GM19025 (cell line): Measurements from ENCODE around the gene TXNRD3.
A peak's percentile ranks its signal among the peaks of the same experiment; 100 is the strongest.

Source experiments
- ATAC-seq: cut with Tn5 transposase; IDR thresholded peaks from one replicate; pipeline ENCODE4 v1.9.1; 2021; ENCODE audit warnings: mild to moderate bottlenecking, low read depth, moderate library complexity; ENCODE audit not compliant: unreplicated experiment

The TXNRD3 gene

DNA sequence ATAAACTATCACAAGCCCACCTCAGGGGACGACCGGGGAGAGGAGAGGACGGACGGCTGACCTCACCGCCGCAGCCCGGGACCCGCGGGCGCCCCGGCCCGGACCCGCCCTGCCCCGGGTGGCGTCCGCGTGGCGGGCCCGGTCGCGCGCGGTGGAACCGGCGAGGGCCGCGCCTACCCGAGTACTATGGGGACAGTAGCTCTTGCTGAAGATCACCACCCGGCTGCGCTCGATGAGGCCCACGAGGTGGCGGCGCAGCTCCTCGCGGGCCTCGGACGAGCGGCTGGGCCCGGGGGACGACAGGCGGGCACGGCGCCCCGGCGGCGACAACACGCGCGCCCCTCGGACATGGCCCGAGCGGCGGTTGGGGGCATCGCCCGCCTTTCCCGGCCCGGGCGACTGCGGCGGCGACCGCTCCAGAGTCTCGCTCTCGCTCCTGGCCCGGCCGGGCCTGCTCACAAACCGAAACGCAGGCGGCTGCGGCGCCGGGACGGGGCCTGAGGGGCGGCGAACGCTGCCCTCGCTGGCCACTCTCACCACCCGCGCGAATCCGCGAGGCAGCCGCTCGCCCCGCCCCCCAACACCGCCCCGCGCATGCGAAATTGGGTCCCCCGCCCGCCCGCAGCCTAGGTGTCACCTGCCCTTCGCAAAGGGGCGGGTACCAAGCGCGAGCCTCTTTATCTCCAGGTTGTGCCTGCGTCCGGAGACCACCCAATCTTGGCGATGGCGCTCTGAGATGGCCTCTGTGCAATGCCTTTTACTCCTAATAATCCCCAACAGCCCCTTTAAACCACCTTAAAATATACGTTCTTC lies at the start of gene TXNRD3:
Gene TXNRD3, minus strand, starts transcription at position 554 of the 813 bp plus-strand sequence.
- no peak for ATAC-seq

DNA sequence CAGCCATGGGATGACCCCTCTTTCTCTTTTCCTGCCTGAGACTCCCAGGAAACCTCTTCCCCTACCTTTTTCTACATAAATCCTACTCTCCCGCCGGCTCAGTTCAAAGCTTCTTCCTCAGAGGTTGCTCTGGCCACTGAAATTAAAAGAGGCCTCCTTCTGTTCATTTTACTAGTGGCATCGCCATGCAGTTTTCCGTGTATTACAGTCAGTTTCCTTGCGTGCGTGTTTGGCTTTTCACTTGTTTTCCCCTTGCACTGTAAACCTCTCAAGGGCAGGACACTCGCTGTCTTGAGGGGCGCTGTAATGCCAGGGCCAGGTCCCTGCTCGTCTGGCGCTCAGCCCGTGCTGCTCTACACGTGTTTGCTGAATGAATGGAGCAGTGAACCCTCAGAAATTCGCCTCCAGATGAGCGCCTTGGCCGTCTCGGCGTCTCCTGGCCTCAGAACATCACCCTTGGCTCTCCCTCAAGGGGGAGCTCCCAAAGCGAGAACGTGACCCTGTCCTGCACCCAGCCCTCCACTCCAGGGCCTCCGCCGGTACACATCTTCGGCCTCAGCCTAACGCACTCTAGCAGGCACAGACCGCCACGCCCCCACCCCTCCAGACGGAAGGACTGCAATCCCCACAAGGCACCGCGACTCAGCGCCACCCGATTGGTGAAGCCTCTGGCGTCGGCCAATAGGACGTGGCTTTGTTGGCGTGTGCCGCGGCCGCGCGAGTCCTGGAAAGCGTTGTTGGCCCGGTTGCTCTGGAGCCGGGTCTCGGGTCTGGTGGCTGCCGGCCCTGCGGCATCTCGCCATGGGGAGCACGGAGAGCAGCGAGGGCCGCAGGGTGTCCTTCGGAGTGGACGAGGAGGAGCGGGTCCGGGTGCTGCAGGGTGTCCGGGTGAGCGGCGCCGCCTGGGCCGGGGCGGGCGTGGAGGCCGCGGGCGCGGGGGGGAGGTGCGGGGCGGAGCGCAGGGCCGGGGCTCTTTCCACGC lies 48.9 kb upstream of the TXNRD3 start, which contains the start of gene CHCHD6:
Gene CHCHD6, plus strand, starts transcription at position 729 of the 982 bp plus-strand sequence. Its CDS starts 73 bp downstream, at position 802.
- ATAC-seq: peak; percentile 96

DNA sequence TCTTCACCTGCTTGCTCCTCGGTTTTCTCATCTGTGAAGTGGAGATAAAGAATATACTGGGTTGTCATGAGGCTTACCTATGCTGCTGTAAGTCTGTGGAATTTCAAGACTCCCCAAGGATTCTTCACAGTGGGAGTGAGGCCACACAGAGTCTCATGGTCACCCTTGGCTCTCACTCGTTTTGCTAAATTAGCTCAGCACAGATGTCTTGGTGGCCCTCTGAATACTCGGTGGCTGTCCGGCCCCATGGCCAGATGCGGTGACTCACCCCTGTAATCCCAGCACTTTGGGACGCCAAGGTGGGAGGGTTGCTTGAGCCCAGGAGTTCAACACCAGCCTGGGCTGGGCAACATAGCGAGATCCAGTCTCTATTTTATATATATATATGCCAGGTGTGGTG lies 44.1 kb upstream of the TXNRD3 start:
- ATAC-seq: no peak

DNA sequence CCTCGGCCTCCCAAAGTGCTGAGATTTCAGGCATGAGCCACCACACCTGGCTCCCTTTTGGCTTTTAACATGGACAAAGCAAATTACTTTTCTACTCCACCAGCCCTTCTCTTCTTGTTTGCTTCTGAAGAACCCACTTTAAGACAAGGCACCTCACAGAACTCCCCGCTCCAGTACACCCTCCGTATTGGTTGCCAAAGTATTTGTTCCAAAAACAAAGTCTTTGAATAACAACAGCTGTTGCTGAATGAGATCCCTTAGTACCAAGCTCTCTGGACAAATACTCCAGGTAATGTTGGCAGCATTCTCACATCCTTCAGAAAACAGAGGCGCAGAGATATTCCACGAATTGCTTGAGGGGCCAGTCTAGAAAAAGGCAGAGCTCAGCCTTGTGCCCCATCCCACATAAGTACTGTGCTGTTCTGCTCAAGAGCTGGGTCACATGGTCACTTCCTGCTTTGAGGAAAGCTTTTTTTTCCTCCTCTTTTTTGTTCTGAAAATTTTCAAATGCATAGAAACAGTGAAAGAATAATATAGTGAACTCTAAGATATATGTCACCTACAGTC lies 41.9 kb upstream of the TXNRD3 start:
- ATAC-seq: no peak

DNA sequence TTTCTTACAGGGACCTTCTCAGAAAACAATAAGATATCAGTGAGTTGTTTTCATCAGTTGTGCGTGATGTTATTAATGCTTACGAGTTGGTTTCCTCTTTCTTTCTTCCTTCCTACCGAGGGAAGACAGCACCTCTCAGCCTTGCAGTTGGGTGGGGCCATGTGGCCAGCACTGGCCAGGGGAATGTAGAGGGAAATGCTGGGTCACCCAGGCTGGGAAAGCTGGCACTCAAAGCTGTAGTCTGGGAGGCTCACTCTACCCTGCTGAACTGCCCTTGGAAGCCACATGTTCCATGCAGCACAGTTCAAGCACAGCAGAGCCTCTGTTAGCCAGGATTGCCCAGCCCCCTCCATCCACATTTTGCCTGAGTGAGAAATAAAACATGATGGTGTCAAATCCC lies 39.0 kb upstream of the TXNRD3 start:
- ATAC-seq: no peak

DNA sequence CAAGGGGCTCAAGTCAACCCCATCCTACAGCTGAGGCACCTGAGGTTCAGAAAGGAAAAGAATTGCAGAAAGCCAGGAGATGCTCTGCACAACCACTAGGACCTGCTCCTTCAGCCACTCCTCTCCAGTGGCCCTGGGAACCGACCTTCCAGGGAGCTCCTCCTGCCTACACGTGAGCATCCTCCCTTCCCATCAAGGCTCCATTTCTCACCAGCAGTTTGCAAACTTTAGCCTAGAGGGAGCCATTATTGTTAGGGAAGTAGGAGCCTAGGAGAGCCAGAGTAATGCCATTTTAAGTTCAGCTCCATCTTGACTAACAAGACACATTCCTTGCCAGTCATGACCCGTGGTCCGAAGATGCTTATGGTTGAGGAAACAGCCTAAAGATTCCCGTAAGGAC lies 37.9 kb upstream of the TXNRD3 start:
- ATAC-seq: no peak

DNA sequence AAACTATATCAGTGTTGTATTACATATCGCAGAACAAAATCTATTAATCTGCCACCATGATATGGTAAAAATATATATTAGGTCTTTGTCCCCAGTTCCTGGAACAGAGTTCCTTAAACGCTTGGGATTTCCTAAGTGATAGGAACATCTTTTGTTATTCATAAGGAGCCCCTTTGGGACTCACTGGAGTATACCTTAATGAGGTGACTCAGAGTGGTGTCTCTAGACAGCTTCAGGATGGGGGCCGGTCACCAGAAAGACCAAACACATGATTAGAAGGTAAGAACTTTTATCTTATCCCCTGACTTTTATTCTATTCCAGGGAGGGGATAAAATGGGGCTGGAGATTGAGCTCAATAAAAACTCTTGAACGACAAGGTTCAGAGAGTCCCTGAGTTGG lies 36.8 kb upstream of the TXNRD3 start:
- ATAC-seq: no peak

DNA sequence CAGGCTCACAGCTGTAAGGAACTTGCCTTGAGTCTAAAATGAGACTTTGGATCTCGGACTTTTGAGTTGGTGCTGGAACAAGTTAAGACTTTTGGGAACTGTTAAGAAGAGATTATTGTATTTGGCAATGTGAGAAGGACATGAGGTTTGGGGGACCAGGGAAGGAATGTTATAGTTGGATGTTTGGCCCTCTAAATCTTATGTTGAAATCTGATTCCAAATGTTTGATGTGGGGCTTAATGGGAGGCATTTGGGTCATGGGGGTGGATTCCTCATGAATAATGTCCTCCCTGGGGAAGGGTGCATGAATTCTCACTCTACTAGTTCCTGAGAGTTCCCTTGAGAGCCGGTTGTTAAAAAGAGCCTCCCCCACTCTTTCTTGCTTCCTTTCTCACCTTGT lies 30.6 kb upstream of the TXNRD3 start:
- no peak for ATAC-seq

DNA sequence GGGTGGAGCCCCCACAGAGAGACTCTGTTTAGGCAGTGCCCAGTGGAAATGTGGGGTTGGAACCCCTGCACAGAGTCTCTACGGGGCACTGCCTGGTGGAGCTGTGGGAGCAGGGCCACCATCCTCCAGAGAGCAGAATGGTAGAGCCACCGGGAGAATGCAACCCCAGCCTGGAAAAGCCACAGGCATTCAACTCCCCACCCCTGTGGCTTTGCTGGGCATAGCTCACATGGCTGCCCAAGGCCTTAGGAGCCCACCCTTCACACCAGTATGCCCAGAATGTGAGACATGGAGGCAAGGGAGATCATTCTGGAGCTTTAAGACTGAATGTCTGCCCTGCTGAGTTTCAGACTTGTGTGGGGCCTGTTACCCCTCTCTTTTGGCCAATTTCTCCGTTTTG lies 30.1 kb upstream of the TXNRD3 start:
- no peak for ATAC-seq

DNA sequence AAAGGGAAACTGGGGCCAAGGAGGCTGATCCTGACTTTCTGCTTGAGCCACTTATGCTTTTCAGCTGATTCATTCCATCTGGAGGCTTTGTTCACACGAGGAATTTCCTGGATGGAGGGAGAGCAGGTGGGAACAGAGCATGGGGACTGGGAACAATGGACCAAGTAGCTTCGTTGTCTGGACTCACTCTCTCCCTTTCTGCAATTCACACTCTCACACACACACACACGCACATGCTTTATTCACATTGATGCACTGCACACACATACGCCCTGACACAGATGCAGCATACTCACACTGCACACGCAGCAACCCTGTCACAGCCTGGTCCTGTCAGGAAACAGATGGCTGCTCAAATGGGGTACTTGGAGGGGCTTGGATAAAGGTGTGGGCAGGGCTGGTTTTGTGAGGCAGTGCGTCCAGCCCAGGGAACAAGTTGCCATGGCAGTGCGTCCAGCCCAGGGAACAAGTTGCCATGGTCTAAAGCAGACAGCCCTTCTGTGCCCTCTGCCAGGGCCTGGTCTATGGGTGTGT lies 29.4 kb upstream of the TXNRD3 start:
- no peak for ATAC-seq

DNA sequence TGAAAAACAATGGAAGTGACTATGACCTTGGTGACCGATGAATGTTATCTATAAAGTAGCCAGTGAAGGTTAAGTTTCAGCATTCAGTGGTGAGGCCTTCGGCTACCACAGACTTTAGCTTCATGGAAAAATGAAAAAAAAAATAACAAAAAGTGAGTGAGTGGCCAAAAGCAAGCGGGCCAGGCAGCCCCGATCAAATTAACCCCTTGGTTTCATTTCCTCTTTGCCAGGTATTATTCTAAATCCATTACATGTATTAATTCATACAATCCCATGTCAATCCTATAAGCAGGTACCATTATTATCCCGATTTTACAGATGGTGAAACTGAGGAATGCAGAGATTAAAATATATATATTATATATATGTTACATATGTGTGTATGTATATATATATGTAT lies 28.1 kb upstream of the TXNRD3 start:
- no peak for ATAC-seq

DNA sequence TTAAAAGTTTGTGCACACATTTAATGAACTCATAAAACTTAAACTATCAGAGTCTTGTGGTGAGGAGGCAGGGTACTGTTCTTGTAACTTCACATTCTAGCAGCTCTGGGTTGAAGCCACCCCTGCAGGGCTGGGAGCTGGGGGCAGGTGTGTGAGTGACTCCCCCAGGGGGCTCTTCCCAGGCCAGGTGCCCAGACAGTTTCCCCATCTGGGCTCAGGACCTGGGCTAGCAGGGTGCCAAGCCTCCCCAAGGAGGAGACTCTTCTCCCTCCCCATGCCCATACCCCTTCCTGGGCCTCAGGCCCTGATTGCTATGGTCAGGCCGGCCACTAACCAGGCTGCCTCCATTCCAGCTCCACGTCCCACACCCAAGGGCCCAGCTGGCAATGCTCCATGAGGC lies 27.1 kb upstream of the TXNRD3 start:
- no peak for ATAC-seq

DNA sequence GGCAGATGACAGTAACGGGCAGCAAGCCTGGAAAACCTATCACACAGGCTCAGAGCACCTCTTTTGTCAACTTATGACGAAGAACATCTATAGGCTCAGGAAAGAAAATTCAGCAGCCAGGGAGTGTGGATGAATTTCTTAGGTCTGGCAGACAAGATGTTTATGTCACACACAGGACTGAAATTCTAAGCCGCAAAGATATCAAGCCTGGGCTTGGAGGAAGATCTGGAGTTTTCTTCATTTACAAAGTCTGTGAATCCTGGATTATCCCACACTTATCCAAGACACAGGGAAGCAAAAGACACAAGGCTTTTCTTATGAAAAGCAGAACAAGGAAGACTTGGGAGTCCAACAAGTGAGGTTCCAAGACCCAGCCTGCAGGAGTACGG lies 25.7 kb upstream of the TXNRD3 start:
- no peak for ATAC-seq

DNA sequence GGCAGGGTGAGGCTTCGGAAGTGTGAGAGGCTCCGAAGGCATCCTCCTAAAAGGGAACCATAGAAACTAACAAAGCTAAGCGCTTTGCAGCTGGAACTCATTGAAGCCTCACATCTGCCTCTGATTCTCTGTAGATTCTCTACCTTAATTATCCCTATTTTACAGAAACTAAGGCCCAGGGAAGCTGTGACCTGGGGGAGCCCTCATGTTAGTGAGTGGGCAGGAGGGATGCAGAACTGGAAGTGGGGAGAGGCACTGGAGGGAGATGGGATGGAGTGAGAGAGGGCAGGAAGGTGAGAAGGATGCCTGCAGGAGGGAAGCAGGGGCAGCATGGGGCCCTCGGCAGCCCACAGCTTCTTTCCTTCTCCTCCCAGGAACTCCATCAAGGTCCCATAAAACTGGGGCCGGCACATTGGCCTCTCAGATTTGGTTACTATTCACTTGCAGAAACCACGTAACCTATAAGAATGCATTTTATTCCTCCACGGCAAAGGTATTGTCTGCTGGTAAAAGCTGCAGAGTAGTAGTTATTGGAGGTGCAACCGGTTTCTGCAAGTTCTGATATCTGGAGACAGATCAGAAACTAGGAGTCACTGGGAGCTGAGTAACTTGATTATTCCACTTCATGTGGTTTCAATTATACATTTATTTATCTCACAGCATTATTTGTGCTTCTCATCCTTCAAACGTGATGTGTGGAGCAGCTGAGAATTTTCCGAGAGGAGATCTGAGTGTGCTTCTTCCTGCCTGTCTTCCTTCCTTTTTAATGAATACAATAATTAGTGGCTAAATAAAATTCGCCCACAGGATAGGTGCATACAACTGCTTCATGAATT lies 25.1 kb upstream of the TXNRD3 start:
- ATAC-seq: no peak

DNA sequence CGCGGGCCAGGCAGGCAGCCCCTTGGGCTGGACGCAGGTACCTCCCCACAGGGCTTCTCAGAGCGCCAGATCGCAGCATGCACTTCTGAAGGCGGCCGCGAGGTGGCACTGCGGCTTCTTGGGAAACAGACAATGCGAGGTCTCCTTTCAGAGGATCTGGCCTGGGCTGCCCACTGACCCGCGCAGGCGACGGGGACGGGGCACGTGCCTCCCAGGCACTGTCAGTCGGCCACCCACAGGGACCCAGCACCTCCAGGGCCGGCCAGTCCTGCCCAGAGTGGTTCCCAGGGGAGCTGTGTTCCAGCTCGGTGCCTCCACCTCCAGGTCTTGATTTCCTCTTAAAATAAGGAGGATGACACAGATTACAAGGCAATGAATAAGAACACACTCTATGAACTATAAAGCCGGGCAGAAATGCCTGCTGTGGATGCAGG lies 24.4 kb upstream of the TXNRD3 start:
- ATAC-seq: no peak

DNA sequence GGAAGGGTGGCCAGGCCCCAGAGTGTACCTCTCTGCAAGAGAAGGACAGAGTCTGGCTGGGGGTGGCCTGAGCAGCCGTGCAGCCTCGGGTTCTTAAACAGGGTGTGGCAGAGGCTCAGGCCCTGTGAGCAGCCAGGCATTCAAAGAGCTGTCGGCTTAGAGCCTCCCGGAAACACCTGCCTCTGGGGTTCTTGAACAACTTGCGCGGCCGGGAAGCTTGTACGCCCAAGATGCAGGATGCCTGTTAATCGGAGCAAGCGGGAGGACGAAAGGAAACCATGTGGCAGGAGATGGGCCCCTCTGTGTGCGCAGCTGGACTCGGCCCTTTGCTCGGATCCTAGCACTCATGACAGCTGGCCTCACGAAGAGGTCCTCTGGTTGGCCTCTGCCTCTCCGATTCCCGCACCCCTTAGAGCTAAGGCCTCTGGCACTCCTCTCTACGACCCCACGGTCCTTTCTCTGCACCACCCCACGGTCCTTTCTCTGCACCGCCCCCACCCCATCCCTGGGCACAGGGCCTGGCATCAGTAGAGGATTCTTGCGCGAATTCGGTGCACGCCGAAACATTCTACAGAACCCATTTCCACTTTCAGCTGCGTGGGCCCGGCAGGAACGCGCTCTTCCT lies 23.9 kb upstream of the TXNRD3 start:
- no peak for ATAC-seq

DNA sequence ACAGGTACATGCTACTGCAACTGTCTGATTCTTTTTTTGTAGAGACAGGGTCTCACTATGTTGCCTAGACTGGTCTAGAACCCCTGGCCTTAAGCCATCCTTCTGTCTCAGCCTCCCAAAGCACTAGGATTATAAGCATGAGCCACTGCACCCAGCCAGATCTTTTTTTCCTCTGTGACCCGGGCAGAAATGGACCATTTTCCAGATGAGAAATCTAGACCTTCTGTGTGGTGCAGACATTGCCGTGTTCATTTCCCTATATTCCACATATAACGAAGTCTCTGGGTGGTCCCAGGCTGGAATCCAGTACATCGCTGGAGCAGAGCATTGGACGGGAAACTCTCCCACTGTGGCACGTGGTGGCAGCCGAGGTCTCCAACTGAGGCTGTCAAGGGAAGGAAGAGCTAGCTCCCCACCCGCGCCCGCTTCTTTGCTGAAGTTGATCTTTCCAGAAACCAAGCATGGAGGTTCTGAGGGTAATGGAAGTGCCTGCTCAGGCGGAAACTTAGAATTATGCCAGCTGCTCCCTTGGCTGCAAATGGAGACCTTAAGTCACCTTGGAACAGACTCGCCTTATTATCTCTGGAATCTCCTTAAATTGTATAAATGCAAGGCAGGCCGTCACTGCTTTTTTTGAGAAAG lies 23.1 kb upstream of the TXNRD3 start:
- ATAC-seq: no peak

DNA sequence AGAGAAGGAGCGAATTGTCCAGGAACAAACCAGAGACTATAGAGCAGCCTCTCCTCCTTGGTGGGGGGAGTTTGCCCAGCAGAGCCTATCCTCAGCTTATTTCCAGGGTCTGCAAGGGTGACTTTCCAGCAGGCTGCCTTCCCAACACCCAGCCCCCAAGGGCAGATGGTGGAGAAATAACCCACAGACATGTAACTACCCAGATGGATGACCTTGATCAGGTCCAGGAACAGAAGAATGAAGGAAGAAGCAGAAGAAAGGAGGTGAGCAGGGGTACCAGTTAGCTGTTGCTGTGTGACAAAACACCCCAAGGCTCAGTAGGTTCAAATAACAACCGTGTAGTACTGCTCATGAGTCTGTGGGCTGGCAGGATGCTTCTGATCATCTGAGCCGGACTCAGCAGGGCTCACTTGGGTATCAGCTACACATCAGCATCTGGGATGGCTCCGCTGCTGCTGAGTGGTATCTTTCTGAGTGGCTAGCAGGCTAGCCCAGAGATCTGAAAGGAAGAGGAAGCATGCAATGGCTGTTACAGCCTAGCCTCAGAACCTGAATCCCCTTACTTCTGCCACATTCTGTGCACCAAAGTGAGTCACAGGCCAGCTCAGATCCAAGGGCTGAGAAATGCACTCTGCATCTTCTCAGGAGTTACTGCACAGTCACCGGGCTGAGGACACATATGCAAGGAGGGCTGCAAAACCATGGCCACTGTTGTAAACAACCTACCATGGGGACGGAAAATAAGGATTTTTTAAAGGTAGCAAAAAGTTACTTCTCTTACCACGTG lies 22.2 kb upstream of the TXNRD3 start:
- ATAC-seq: no peak
